H1 (cell line): ENCODE data around the gene MAML3.

Source experiments
- CTCF ChIP-seq, 3 experiments: IDR thresholded peaks; 1 replicate in 2 of 3; 2 replicates in 1 of 3; pipeline versions ENCODE4 v1.5.1 to v1.6.1; 2011; ENCODE audit warnings: low read length in 3 of 3, mild to moderate bottlenecking in 3 of 3, inconsistent platforms in 2 of 3, low read depth in 1 of 3, moderate library complexity in 1 of 3; ENCODE audit not compliant: insufficient read depth in 1 of 3; ENCODE audit errors: control extremely low read depth in 1 of 3
- EP300 ChIP-seq, 2 experiments: IDR thresholded peaks; 1 replicate in 1 of 2; 2 replicates in 1 of 2; pipeline ENCODE4 v1.6.1; 2011 to 2012; ENCODE audit warnings: low read depth in 2 of 2, low read length in 2 of 2, mild to moderate bottlenecking in 2 of 2, borderline replicate concordance in 1 of 2, inconsistent platforms in 1 of 2, moderate library complexity in 1 of 2
- TBP ChIP-seq: IDR thresholded peaks from 2 replicates; pipeline ENCODE4 v1.6.1; 2011; ENCODE audit warnings: low read depth, low read length, improper control_type of control experiment

GRCh38 chr4:140049024-140049848, 104.7 kb downstream of the MAML3 start:
- TF ChIP-seq CTCF (IDR thresholded peaks at IDR 0.05; ENCODE audit: control extremely low read depth in 1 of 3, insufficient read depth in 1 of 3, low read depth in 1 of 3, low read length in 3 of 3) (peak in 2 of 3 experiments; percentile 15 to 22; a peak in 2 of 4 replicates), EP300 (IDR thresholded peaks at IDR 0.05; ENCODE audit: borderline replicate concordance in 1 of 2, low read depth in 2 of 2, low read length in 2 of 2) (no peak), TBP (no peak; the same call in 1 of the 2 replicates)
